ENCODE measurements around the gene BMPR1A.

The BMPR1A gene

DNA sequence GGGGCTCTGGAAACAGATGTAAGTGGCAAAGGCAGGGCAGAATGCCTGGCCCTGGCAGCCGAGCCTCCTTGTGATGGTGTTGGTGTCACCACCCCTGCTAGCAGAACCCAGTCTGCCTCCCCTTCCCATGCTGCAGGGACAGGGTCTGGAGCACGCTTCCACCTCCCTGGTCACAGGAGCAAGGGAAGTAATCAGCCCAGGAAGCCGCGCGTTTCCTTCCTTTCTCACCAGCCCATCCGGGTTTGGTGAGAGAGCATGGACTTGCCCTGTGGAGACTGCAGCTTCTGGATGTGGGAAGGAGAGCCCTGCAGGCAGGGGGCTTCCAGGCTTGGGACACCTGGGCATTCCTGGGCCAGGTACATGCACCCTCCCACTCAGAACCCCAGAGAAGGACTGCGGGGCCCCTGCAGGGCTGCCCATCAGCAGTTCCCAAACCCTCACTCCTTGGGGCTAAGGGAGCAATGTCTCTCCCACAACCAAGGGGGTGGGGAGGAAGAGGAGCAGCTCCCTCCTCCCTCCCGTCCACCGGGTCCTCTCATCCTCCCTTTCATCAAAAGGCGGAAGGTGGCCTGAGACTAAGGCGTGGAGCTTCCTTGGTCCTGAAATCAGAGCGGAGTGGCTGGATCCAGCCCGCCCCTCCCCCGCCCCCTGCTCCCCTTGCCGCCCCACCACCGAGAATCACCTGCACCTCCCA lies 199.2 kb downstream of the BMPR1A start:
- no peak for TF ChIP-seq CTCF (IDR thresholded peaks at IDR 0.05; ENCODE audit: insufficient read depth, low read length, poor library complexity, severe bottlenecking)
- H3K36me3 ChIP-seq (ENCODE audit: control insufficient read depth, insufficient read depth, low read length), result no peaks in the 10 kb centered on the region
- H3K27me3 ChIP-seq (replicated peaks; ENCODE audit: control insufficient read depth, insufficient read depth, low read length), result no peaks in the 10 kb centered on the region; the same call in 1 of the 2 replicates
- no peak overlapping the region for H3K4me3 ChIP-seq (replicated peaks; ENCODE audit: low read depth, low read length)
- no peak for DNase-seq (ENCODE audit: extremely low read depth, insufficient read length)

- Histone ChIP-seq H3K4me3 (replicated peaks; ENCODE audit: low read depth, low read length) (no peak overlapping the region), H3K27me3 (replicated peaks; ENCODE audit: control insufficient read depth, insufficient read depth, low read length) (no peaks in the 10 kb centered on the region; the same call in 1 of the 2 replicates), H3K36me3 (ENCODE audit: control insufficient read depth, insufficient read depth, low read length) (no peaks in the 10 kb centered on the region)
- TF ChIP-seq CTCF (IDR thresholded peaks at IDR 0.05; ENCODE audit: insufficient read depth, low read length, poor library complexity, severe bottlenecking), result no peak
- DNase-seq (ENCODE audit: extremely low read depth, insufficient read length), result no peak
These were observed 199.9 kb downstream of the BMPR1A start for GRCh38 chr10:86956195-86956847.

- Histone ChIP-seq H3K36me3 (ENCODE audit: control insufficient read depth, insufficient read depth, low read length) (no peaks in the 10 kb centered on the region), H3K4me3 (replicated peaks; ENCODE audit: low read depth, low read length) (no peak overlapping the region), H3K27me3 (replicated peaks; ENCODE audit: control insufficient read depth, insufficient read depth, low read length) (no peaks in the 10 kb centered on the region; the same call in 1 of the 2 replicates)
- DNase-seq (ENCODE audit: extremely low read depth, insufficient read length), result no peak
- TF ChIP-seq CTCF (IDR thresholded peaks at IDR 0.05; ENCODE audit: insufficient read depth, low read length, poor library complexity, severe bottlenecking), result no peak
These were observed 200.5 kb downstream of the BMPR1A start for GRCh38 chr10:86956848-86957448.

DNA sequence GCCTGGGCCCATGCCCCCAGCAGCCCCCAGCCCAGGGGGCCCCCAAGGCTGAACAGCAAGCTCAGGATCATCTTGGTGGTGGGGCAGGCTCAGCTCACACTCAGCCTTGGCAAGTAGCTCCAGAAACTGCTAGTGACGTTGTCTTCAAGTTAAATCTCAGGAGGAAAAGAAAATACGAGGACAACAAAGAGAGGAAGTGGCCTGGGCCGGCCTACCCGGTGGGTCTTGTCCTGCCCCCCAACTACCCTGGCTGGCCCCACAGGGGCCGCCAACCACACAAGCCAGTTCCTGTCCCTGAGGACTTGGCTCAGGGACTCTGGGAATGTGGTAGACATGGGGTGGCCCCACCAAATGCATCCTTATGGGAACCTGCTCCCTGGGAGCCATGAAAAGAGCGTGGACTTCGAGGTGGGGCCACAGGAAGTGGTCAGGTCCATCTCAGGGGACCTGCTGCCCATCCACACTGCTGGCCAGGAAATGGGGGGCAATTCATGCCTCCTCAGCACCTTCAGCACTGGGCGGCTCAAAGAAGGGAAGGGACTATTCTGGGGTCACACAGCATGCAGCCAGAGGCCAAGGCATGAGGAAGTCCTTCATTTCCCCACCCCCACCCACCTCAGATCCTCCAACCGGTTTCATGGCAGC lies 201.2 kb downstream of the BMPR1A start, which contains the start of gene MMRN2:
MMRN2 (minus strand) TSS at position 145 of the 645 bp plus-strand sequence; CDS start at position 71, 74 bp downstream.
- no peak for DNase-seq (ENCODE audit: extremely low read depth, insufficient read length)
- Histone ChIP-seq H3K4me3 (replicated peaks; ENCODE audit: low read depth, low read length) (no peak within 1 kb of the TSS), H3K27me3 (replicated peaks; ENCODE audit: control insufficient read depth, insufficient read depth, low read length) (no peaks in the 10 kb centered on the region; the same call in 1 of the 2 replicates), H3K36me3 (ENCODE audit: control insufficient read depth, insufficient read depth, low read length) (no peaks in the 10 kb centered on the region)
- no peak for TF ChIP-seq CTCF (IDR thresholded peaks at IDR 0.05; ENCODE audit: insufficient read depth, low read length, poor library complexity, severe bottlenecking)

DNA sequence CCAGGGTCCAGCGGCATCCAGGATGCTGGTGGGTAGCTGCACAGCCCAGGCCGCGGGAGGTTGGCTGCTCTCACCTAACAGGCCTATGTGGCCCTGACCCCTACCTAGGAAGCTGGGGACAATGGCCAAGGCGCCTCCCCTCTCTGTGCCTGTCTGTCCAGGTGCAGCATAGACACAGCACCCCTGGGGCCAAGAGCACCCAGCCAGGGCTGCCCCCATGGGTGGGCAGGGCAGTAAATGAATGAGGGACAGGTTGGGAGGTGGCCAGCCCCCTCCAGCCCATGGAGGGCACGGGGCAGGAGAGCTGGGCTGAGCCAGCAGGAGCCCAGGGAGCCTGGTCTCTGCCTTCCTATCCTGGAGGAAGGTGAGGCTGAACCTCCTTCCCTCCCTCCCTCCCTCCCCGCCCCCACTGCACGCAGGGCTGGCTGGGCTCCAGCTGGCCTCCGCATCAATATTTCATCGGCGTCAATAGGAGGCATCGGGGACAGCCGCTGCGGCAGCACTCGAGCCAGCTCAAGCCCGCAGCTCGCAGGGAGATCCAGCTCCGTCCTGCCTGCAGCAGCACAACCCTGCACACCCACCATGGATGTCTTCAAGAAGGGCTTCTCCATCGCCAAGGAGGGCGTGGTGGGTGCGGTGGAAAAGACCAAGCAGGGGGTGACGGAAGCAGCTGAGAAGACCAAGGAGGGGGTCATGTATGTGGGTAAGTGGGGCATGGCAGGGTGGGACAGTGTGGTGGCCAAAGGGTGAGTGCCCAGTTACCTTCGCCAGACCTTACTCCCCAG lies 201.9 kb downstream of the BMPR1A start, which contains the start of gene SNCG:
SNCG (plus strand) TSS at position 484 of the 785 bp plus-strand sequence; CDS start at position 583, 99 bp downstream.
- Histone ChIP-seq H3K27me3 (replicated peaks; ENCODE audit: control insufficient read depth, insufficient read depth, low read length) (no peaks in the 10 kb centered on the region; the same call in 1 of the 2 replicates), H3K36me3 (ENCODE audit: control insufficient read depth, insufficient read depth, low read length) (no peaks in the 10 kb centered on the region), H3K4me3 (replicated peaks; ENCODE audit: low read depth, low read length) (no peak within 1 kb of the TSS)
- no peak for DNase-seq (ENCODE audit: extremely low read depth, insufficient read length)
- TF ChIP-seq CTCF (IDR thresholded peaks at IDR 0.05; ENCODE audit: insufficient read depth, low read length, poor library complexity, severe bottlenecking), result no peak

All from GM06990 (cell line).